Stimulated activated naive B cell treated with anti-CD40 and anti-IgM and Interleukin-4, amounts not matched to agents 10 μg/mL and 1 μg/mL and 100 μg/mL, for 72 hours (primary cell): ENCODE measurements around the gene CCDC73.
"Not testable (repeated sequence)": the region's sequence is repeated elsewhere in the genome, so short reads cannot be mapped to it uniquely, and the experiment has no call there.

ENCODE experiments used
- ATAC-seq, 2 donors: fragments of 150-1000 bp; cut with Tn5 transposase; replicated peaks; 2 replicates each; pipeline ENCODE4 v1.10.0; 2021; ENCODE audit warnings: moderate library complexity in 1 of 2
- DNase-seq: peaks from one replicate; pipeline ENCODE4 v3.0.0; 2021
- H3K27ac Mint-ChIP-seq: one replicate; pipeline ENCODE4 v1.8.0; 2022; ENCODE audit warnings: mild to moderate bottlenecking, mixed read lengths
- H3K27me3 Mint-ChIP-seq, 2 donors: one replicate each; pipeline ENCODE4 v1.8.0; 2022; ENCODE audit warnings: mixed read lengths in 2 of 2
- H3K36me3 Mint-ChIP-seq, 2 donors: one replicate each; pipeline ENCODE4 v1.8.0; 2022; ENCODE audit warnings: mixed read lengths in 2 of 2, mild to moderate bottlenecking in 1 of 2
- H3K4me1 Mint-ChIP-seq, 2 donors: one replicate each; pipeline ENCODE4 v1.8.0; 2022; ENCODE audit warnings: mixed read lengths in 2 of 2, mild to moderate bottlenecking in 1 of 2
- H3K4me3 Mint-ChIP-seq, 2 donors: one replicate each; pipeline ENCODE4 v1.8.0; 2022; ENCODE audit warnings: mild to moderate bottlenecking in 2 of 2, mixed read lengths in 2 of 2, moderate library complexity in 1 of 2
- H3K9me3 Mint-ChIP-seq, 2 donors: one replicate each; pipeline ENCODE4 v1.8.0; 2022; ENCODE audit warnings: mixed read lengths in 2 of 2, mild to moderate bottlenecking in 1 of 2

The CCDC73 gene

DNA sequence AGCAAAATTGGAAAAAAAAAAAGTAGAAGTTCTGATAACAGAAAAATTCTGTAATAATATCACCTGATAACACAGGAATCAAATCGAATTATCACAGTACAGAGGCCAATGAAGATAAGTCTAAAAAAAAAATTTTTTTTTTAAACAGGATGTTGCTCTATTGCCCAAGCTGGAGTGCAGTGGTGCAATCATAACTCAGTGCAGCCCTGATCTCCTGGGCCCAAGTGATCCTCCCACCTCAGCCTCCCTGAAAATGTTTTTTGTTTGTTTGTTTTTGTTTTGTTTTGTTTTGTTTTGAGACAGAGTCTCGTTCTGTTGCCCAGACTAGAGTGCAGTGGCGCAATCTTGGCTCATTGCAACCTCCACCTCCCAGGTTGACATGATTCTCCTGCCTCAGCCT lies 29.2 kb upstream of the CCDC73 start:
- H3K27me3 Mint-ChIP-seq, H3K4me1 Mint-ChIP-seq, H3K9me3 Mint-ChIP-seq, H3K27ac Mint-ChIP-seq, H3K4me3 Mint-ChIP-seq, H3K36me3 Mint-ChIP-seq, ATAC-seq, DNase-seq: not testable (repeated sequence)

DNA sequence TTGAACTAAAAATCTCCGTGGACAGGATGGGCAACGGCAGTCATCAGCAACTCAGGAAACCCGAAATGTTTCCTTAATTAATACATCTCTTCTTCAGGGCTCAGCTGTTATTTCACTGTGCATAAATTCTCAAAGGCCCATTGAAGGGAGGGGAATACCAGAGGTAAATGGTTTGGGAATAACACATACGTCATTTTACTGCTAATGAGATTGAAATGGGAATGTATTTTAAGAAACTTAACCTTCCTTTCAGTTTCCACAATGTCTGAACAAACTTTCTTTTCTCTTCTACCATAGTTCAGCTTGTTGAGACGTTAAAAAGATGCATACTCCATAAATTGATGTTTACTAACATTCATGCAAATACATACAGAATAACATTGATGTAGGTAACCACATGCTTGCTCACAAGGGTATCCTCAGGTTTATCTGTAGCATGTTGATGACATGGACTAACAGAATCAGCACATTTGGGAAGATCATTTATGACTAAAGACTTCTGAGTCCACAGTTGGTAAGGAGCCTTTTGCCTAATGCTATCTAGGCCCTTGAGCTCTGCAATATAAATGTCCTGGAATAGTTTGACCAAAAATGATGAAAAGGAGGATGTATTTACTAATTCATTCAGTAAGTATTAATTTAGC lies 27.6 kb upstream of the CCDC73 start:
- Mint-ChIP-seq H3K4me3 (no peak overlapping the region), H3K27ac (no peak overlapping the region), H3K9me3 (no peaks in the 10 kb centered on the region)

DNA sequence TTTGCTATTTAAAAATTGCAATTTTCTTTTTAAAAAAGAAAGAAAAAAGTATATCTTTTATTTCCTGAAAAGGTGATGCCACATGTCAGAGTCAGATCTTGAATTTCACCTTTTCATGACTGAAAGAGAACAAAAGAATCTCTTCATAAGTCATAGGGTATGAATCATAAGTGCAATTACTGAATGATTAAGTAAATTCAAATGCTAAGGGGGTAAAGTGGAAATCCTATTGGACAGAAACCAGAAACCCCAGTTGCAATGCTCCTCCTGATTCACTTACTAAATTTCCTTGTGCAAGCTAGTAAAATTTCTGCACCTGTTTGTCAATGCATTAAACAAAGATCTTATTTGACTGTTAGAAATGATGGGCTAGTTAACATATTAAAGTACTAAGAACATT lies 27.1 kb upstream of the CCDC73 start:
- peaks cover 0 to 2% of the 10 kb centered on the region in 2 donors for H3K36me3 Mint-ChIP-seq
- no peak for DNase-seq
- no peaks in the 10 kb centered on the region for H3K27me3 Mint-ChIP-seq
- no peak overlapping the region for H3K27ac Mint-ChIP-seq
- no peaks in the 10 kb centered on the region for H3K9me3 Mint-ChIP-seq
- no peak for ATAC-seq
- no peak overlapping the region for H3K4me3 Mint-ChIP-seq
- peaks cover 2 to 9% of the 10 kb centered on the region in 2 donors for H3K4me1 Mint-ChIP-seq

More for the DNA sequence above, 27.6 kb upstream of the CCDC73 start:
- Mint-ChIP-seq H3K36me3 (peaks cover 0 to 2% of the 10 kb centered on the region in 2 donors), H3K27me3 (no peaks in the 10 kb centered on the region), H3K4me1 (peaks cover 2 to 9% of the 10 kb centered on the region in 2 donors)
- ATAC-seq: no peak
- no peak for DNase-seq

- DNase-seq (no peak), ATAC-seq (no peak)
- H3K27me3 Mint-ChIP-seq: no peaks in the 10 kb centered on the region
- H3K9me3 Mint-ChIP-seq: no peaks in the 10 kb centered on the region
- H3K4me1 Mint-ChIP-seq: peaks cover 2 to 9% of the 10 kb centered on the region in 2 donors
- H3K36me3 Mint-ChIP-seq: peaks cover 0 to 2% of the 10 kb centered on the region in 2 donors
- H3K4me3 Mint-ChIP-seq: no peak overlapping the region
- H3K27ac Mint-ChIP-seq: no peak overlapping the region
These were observed 26.0 kb upstream of the CCDC73 start for GRCh38 chr11:32820497-32820896.

DNA sequence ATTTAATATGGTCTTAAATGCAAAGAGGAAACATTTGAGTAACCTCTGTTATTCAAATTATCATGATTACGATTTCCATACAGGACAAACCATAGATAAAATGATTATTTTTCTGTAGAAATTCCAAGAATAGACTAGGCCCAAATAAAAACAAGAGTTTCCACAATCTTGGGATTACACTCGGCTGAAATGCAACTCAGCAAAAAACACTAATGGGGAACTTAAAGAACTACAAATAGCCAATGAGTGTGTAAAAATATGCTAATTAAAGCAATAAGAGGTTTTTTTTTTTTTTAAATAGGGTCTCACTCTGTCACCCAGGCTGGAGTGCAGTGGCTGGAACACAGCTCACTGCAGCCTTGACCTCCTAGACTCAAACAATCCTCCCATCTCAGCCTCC lies 24.7 kb upstream of the CCDC73 start:
- Mint-ChIP-seq H3K27ac (no peak overlapping the region), H3K4me3 (no peak overlapping the region), H3K36me3 (peaks cover 0 to 2% of the 10 kb centered on the region in 2 donors), H3K9me3 (no peaks in the 10 kb centered on the region), H3K27me3 (no peaks in the 10 kb centered on the region), H3K4me1 (peaks cover 2 to 9% of the 10 kb centered on the region in 2 donors)
- no peak for DNase-seq
- no peak for ATAC-seq

DNA sequence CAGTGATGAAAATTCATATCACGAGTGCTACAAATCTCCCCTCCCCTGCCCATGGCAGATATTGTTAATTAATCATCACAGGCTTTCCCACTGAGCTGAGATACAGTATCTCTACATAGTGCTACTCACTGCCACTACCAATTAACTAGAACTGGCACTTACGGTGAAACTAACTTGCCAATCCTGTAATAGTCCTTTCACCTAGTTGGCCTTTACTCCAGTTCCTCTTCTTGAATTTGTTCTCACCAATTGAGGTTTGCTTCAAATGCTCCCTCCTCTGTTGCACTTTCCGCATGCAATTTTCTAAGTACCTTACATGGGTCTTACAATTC lies 23.4 kb upstream of the CCDC73 start:
- no peaks in the 10 kb centered on the region for H3K9me3 Mint-ChIP-seq
- no peak overlapping the region for H3K27ac Mint-ChIP-seq
- peaks cover 0 to under 1% of the 10 kb centered on the region in 2 donors for H3K36me3 Mint-ChIP-seq
- DNase-seq (no peak), ATAC-seq (peak in 1 of 2 donors; percentile 29)
- H3K4me3 Mint-ChIP-seq: no peak overlapping the region
- H3K4me1 Mint-ChIP-seq: peaks cover 2 to 9% of the 10 kb centered on the region in 2 donors
- H3K27me3 Mint-ChIP-seq: no peaks in the 10 kb centered on the region

GRCh38 chr11:32817181-32817851 lies 22.9 kb upstream of the CCDC73 start:
- DNase-seq (no peak), ATAC-seq (peak in 1 of 2 donors; percentile 12)
- Mint-ChIP-seq H3K4me3 (no peak overlapping the region), H3K36me3 (no peaks in the 10 kb centered on the region), H3K27me3 (no peaks in the 10 kb centered on the region), H3K9me3 (no peaks in the 10 kb centered on the region), H3K4me1 (peaks cover 2 to 9% of the 10 kb centered on the region in 2 donors), H3K27ac (no peak overlapping the region)

DNA sequence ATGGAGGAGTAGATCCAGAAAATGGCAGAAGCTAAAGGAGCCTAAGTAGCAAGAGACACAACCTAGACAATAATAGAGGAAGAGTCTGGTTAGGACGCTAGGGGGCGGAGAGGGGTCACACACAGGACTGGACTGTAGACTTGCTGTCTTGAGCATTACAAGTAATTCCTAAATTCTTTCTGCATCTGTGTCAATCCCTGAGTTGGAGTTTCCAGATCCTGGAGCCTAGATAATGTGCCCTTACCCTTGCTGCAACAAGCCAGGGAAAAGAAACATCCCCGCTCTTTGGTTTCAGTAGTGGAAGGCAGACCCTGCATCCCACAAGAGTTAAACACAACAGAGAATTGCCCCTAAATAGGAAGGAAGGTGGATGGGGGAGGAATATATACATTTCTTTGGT lies 14.9 kb upstream of the CCDC73 start:
- H3K9me3 Mint-ChIP-seq: no peaks in the 10 kb centered on the region
- peaks cover 0 to 2% of the 10 kb centered on the region in 2 donors for H3K4me1 Mint-ChIP-seq
- no peak overlapping the region for H3K4me3 Mint-ChIP-seq
- H3K36me3 Mint-ChIP-seq: no peaks in the 10 kb centered on the region
- no peaks in the 10 kb centered on the region for H3K27me3 Mint-ChIP-seq
- peak; percentile 35 for DNase-seq
- H3K27ac Mint-ChIP-seq: no peak overlapping the region
- peak; percentile 91 to 95 for ATAC-seq

- no peak overlapping the region for H3K4me3 Mint-ChIP-seq
- no peak overlapping the region for H3K27ac Mint-ChIP-seq
These were observed 2.0 kb upstream of the CCDC73 start for GRCh38 chr11:32796425-32796824.

GRCh38 chr11:32792948-32793475 lies 1.4 kb downstream of the CCDC73 start:
- Mint-ChIP-seq H3K27ac (no peak overlapping the region), H3K36me3 (no peaks in the 10 kb centered on the region)

More at GRCh38 chr11:32796425-32796824, 2.0 kb upstream of the CCDC73 start:
- no peaks in the 10 kb centered on the region for H3K9me3 Mint-ChIP-seq
- peaks cover 0 to 10% of the 10 kb centered on the region in 2 donors for H3K27me3 Mint-ChIP-seq
- no peaks in the 10 kb centered on the region for H3K4me1 Mint-ChIP-seq
- ATAC-seq: peak; percentile 39 to 53
- no peak for DNase-seq
- no peaks in the 10 kb centered on the region for H3K36me3 Mint-ChIP-seq

DNA sequence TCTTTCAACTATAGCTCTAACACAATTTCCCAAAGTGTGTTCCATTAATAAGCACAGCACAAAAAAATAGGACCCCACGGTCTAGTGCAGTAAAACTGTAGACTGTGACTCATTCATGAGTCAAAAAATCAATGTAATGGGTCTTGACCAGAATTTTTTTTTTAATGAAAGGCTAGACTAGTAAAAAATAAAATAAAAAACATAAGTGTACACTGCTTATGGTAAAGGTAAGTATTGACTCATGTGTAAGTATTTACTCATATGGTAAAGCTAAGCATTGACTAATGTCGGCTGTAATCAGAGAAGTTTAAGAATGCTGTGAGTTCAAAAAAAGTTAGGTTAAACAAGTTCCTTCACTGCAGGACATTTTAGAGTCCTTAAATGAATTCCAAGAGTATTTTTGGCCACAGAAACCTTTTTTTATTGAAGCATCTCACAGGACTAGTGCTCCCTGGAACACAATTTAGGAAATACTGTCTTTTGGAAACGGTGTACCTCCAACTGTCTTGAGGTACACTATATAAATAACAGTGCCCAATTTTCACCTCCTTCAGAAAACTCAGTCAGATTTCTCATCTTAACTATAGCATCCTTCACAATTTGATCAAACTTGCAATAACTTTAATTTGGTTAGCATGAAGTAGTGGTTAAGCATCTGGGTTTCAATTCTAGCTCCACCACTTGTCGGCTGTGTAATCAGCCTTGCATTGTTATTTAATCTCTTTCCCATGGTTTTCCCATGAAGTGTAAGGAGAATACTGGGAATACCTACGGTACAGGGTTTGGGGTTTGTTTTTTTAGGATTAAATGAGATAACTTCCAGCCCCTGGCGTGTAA lies 2.1 kb downstream of the CCDC73 start:
- Mint-ChIP-seq H3K4me1 (no peaks in the 10 kb centered on the region), H3K36me3 (no peaks in the 10 kb centered on the region), H3K9me3 (no peaks in the 10 kb centered on the region), H3K4me3 (no peak overlapping the region), H3K27ac (no peak overlapping the region), H3K27me3 (peaks cover 0 to 10% of the 10 kb centered on the region in 2 donors)
- DNase-seq (no peak), ATAC-seq (no peak)

More at GRCh38 chr11:32792948-32793475, 1.4 kb downstream of the CCDC73 start:
- Mint-ChIP-seq H3K4me1 (no peaks in the 10 kb centered on the region), H3K27me3 (peaks cover 0 to 10% of the 10 kb centered on the region in 2 donors), H3K4me3 (peak overlapping the region; percentile 10 to 33), H3K9me3 (no peaks in the 10 kb centered on the region)
- ATAC-seq: peak; percentile 72 to 74
- peak; percentile 26 for DNase-seq

- peaks cover 0 to 8% of the 10 kb centered on the region in 2 donors for H3K27me3 Mint-ChIP-seq
- no peaks in the 10 kb centered on the region for H3K4me1 Mint-ChIP-seq
- H3K4me3 Mint-ChIP-seq: no peak overlapping the region
- no peak overlapping the region for H3K27ac Mint-ChIP-seq
- H3K36me3 Mint-ChIP-seq: no peaks in the 10 kb centered on the region
- ATAC-seq (no peak), DNase-seq (no peak)
- H3K9me3 Mint-ChIP-seq: no peaks in the 10 kb centered on the region
These were observed 3.5 kb downstream of the CCDC73 start for GRCh38 chr11:32790916-32791315.

GRCh38 chr11:32786811-32787210 lies 7.7 kb downstream of the CCDC73 start:
- Mint-ChIP-seq H3K36me3 (no peaks in the 10 kb centered on the region), H3K9me3 (no peaks in the 10 kb centered on the region), H3K4me1 (no peaks in the 10 kb centered on the region), H3K27me3 (peaks cover 0 to 3% of the 10 kb centered on the region in 2 donors), H3K4me3 (no peak overlapping the region), H3K27ac (no peak overlapping the region)
- ATAC-seq (no peak), DNase-seq (no peak)

DNA sequence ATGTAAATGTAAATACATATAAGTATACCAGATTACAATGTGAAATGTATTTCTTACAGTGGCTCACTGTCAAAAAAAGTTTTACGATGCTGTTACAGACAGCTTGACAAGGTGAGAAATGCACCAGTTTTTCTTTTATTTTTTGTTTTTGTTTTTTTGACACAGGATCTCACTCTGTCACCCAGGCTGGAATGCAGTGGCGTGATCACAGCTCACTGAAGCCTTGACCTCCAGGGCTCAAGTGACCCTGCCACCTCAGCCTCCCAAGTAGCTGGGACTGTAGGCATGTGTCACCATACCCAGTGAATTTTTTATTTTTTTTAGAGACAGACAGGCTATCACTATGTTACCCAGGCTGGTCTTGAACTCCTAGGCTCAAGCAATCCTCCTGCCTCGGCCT lies 9.2 kb downstream of the CCDC73 start:
- Mint-ChIP-seq H3K9me3 (no peaks in the 10 kb centered on the region), H3K27ac (peak overlapping the region; percentile 14), H3K27me3 (no peaks in the 10 kb centered on the region), H3K36me3 (no peaks in the 10 kb centered on the region), H3K4me1 (no peaks in the 10 kb centered on the region), H3K4me3 (no peak overlapping the region)
- no peak for ATAC-seq
- DNase-seq: no peak
